Muscle of arm (tissue), 12 donors: ENCODE data around the gene KLHL29. TPM values are rescaled to one million over a fixed set of nuclear protein-coding genes. Genes with fewer than 3 reads are reported as not detected.

ENCODE experiments used
- DNase-seq: peaks from one replicate; pipeline ENCODE4 v3.0.0-alpha.2; 2013
- polyA plus RNA-seq, 12 donors: library from polyadenylated mRNA; unstranded; fragments of 120-200 nt; gene quantifications; one replicate each; pipeline ENCODE4 v1.2.1, GENCODE V29; 2013; ENCODE audit not compliant: insufficient read length in 12 of 12

Gene KLHL29
- polyA plus RNA-seq, 12 donors, result 5.4 to 13.6 (median 7.7) TPM; not detected in 1

GRCh38 chr2:23656597-23656973 is 271.6 kb downstream of the KLHL29 start:
- DNase-seq, result no peak

- no peak for DNase-seq
Observed at GRCh38 chr2:23657371-23657770, 272.4 kb downstream of the KLHL29 start.

GRCh38 chr2:23657934-23658333 is 273.0 kb downstream of the KLHL29 start:
- DNase-seq, result no peak

- no peak for DNase-seq
Observed at GRCh38 chr2:23658466-23658942, 273.5 kb downstream of the KLHL29 start.

- DNase-seq, result no peak
Observed at GRCh38 chr2:23659328-23659727, 274.3 kb downstream of the KLHL29 start.

- DNase-seq, result no peak
Observed at GRCh38 chr2:23659773-23660172, 274.8 kb downstream of the KLHL29 start.

GRCh38 chr2:23660237-23660636 is 275.3 kb downstream of the KLHL29 start:
- no peak for DNase-seq

GRCh38 chr2:23661276-23662050 is 276.5 kb downstream of the KLHL29 start:
- no peak for DNase-seq

- no peak for DNase-seq
Observed at GRCh38 chr2:23662466-23662865, 277.5 kb downstream of the KLHL29 start.

GRCh38 chr2:23662941-23663920 is 278.3 kb downstream of the KLHL29 start:
- DNase-seq, result peak; percentile 53

GRCh38 chr2:23664066-23664788 is 279.2 kb downstream of the KLHL29 start:
- DNase-seq, result no peak

- no peak for DNase-seq
Observed at GRCh38 chr2:23666241-23666979, 281.4 kb downstream of the KLHL29 start.

GRCh38 chr2:23666980-23667357 is 282.0 kb downstream of the KLHL29 start:
- no peak for DNase-seq

GRCh38 chr2:23668756-23669304 is 283.9 kb downstream of the KLHL29 start:
- DNase-seq, result no peak

- DNase-seq, result peak; percentile 91
Observed at GRCh38 chr2:23669413-23670244, 284.6 kb downstream of the KLHL29 start.

GRCh38 chr2:23670245-23670592 is 285.2 kb downstream of the KLHL29 start:
- DNase-seq, result no peak

GRCh38 chr2:23673082-23673481 is 288.1 kb downstream of the KLHL29 start:
- DNase-seq, result no peak

- DNase-seq, result no peak
Observed at GRCh38 chr2:23673830-23674679, 289.1 kb downstream of the KLHL29 start.

GRCh38 chr2:23675506-23675905 is 290.5 kb downstream of the KLHL29 start:
- DNase-seq, result no peak
